Measurements from ENCODE around the gene GRIN2C. TPM values are rescaled to one million over a fixed set of nuclear protein-coding genes. Genes with fewer than 3 reads are reported as not detected.

The GRIN2C gene
- total and polyA plus RNA-seq, 9 of the 15 experiments (the other 6 are each of a cell fraction or from before 2014, with no cell fraction given), result under 0.01 to 0.33 (median 0.10) TPM; not detected in 2

DNA sequence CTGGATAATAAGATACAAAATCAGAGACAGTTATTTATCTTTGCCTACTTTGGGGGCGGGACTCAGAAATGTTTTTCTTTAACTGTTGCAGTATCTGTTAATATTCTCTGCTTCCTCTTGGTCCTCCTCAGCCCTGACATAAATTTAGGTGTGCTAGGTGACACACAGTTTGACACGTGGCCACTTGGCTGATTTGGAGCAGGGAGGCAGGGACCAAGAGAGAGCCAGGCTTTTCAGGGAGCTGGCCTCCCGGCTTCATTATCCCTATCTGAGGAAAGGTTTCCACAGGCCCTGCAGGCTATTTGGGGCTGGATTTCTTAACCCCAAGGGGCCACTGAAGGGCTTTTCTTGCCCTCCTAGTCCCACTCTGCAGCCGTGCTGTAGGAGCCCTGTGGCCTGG lies 63.5 kb downstream of the GRIN2C start:
- WGBS (ENCODE audit: insufficient coverage, low coverage, missing lambda C conversion rate), result 61% methylated on average over 4 of the region's 4 CpGs
- FAIRE-seq (no peak), DNase-seq (ENCODE audit: extremely low read depth in 1 of 4, low spot score in 3 of 4) (no peak), ATAC-seq (no peak)
- H3K9me3 ChIP-seq (replicated peaks; ENCODE audit: control insufficient read depth, insufficient read depth, low read depth, low read length), result no peaks in the 10 kb centered on the region
- no peaks in the 10 kb centered on the region for H3K79me2 ChIP-seq (ENCODE audit: control insufficient read depth, insufficient read depth, low read length)
- no TSS peak for BruUV-seq (replicated peaks)
- intact Hi-C loops (cut with micrococcal nuclease), result no loop called here
- H3K4me2 ChIP-seq (ENCODE audit: insufficient read depth, low read length), result no peak overlapping the region
- no peak overlapping the region for H3K4me3 ChIP-seq
- peak overlapping the region in 1 of 2 experiments; percentile 29; a peak in 1 of 4 replicates for H3K9ac ChIP-seq (ENCODE audit: insufficient read depth in 1 of 2, low read depth in 2 of 2, low read length in 2 of 2)
- H3K4me1 ChIP-seq (replicated peaks in 1 of 2; ENCODE audit: control insufficient read depth in 2 of 2, insufficient read depth in 2 of 2, low read length in 2 of 2), result peaks cover 0 to 5% of the 10 kb centered on the region in 2 experiments; a peak in 1 of 5 replicates
- H3K27me3 ChIP-seq (ENCODE audit: control insufficient read depth in 2 of 2, insufficient read depth in 2 of 2, low read length in 2 of 2), result no peaks in the 10 kb centered on the region
- H3K36me3 ChIP-seq (ENCODE audit: control insufficient read depth, insufficient read depth, low read length), result peaks cover 37% of the 10 kb centered on the region; the same call in 1 of the 3 replicates
- POLR2A ChIA-PET, result interaction anchor here (0.8 to 1.1 kb wide), 3 partner anchors 10 to 66 kb away, joined by 3 to 5 read pairs (median 4); no protein-coding TSS in a partner anchor
- CTCF ChIA-PET (ENCODE audit: low intra/inter-chr PET ratio), result no interaction called here
- no peak overlapping the region for H3K27ac ChIP-seq (ENCODE audit: extremely low read depth, low read depth, low read length)
- no peak overlapping the region for H2AFZ ChIP-seq (ENCODE audit: low read depth, low read length)
- TF ChIP-seq PTRF (tag; IDR thresholded peaks at IDR 0.05) (no peak), PYGO2 (tag; IDR thresholded peaks at IDR 0.05) (no peak), CBX2 (IDR thresholded peaks at IDR 0.05; ENCODE audit: insufficient read depth, low read length, poor library complexity, severe bottlenecking) (no peak), ZNF347 (CRISPR knock-in tag; IDR thresholded peaks at IDR 0.05; ENCODE audit: low read depth) (no peak), SIN3B (IDR thresholded peaks at IDR 0.05; ENCODE audit: low read depth) (no peak)
- TF ChIP-seq, protein P1, sequence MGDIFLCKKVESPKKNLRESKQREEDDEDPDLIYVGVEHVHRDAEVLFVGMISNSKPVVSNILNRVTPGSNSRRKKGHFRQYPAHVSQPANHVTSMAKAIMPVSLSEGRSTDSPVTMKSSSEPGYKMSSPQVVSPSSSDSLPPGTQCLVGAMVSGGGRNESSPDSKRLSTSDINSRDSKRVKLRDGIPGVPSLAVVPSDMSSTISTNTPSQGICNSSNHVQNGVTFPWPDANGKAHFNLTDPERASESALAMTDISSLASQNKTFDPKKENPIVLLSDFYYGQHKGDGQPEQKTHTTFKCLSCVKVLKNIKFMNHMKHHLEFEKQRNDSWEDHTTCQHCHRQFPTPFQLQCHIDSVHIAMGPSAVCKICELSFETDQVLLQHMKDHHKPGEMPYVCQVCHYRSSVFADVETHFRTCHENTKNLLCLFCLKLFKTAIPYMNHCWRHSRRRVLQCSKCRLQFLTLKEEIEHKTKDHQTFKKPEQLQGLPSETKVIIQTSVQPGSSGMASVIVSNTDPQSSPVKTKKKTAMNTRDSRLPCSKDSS (IDR thresholded peaks at IDR 0.05; ENCODE audit: low read depth, partially characterized antibody), result no peak
- TF ChIP-seq, protein P2, sequence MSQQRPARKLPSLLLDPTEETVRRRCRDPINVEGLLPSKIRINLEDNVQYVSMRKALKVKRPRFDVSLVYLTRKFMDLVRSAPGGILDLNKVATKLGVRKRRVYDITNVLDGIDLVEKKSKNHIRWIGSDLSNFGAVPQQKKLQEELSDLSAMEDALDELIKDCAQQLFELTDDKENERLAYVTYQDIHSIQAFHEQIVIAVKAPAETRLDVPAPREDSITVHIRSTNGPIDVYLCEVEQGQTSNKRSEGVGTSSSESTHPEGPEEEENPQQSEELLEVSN (IDR thresholded peaks at IDR 0.05; ENCODE audit: borderline replicate concordance in 1 of 2, extremely low read depth in 1 of 2, insufficient read depth in 1 of 2, insufficient read length in 1 of 2, low read depth in 1 of 2, low read length in 1 of 2, poor library complexity in 1 of 2, severe bottlenecking in 1 of 2), result no peak
- 0 out of 2 replicates have a peak, but pooled peaks cover 9% of the 10 kb centered on the region for H4K20me1 ChIP-seq (replicated peaks; ENCODE audit: control insufficient read depth, insufficient read depth, low read length)
- H3K9me1 ChIP-seq (ENCODE audit: control insufficient read depth, insufficient read depth, low read length), result no peaks in the 10 kb centered on the region
- in situ Hi-C loops (cut with MboI), result no loop called here

Measured in K562 (cell line).